Thoracic aorta (tissue), 2 donors: ENCODE measurements around the gene AP1M2. TPM values are rescaled to one million over a fixed set of nuclear protein-coding genes. Genes with fewer than 3 reads are reported as not detected.

Experiments used
- ATAC-seq: fragments of 150-250 bp; one replicate; pipeline ENCODE4 v1.8.0; 2017; ENCODE audit warnings: low read depth; ENCODE audit not compliant: insufficient number of reproducible peaks, low FRiP score
- DNase-seq: peaks from one replicate; pipeline ENCODE4 v3.0.0-alpha.2; 2020; ENCODE audit warnings: low spot score
- H3K27ac ChIP-seq, 2 donors: fragments of 200-600 bp; sonication (generic); 1 replicate in 1 of 2; 2 replicates in 1 of 2; pipeline ENCODE4 v1.5.1; 2016; ENCODE audit warnings: mild to moderate bottlenecking in 2 of 2, moderate library complexity in 2 of 2
- H3K27me3 ChIP-seq: fragments of 200-600 bp; sonication (generic); replicated peaks from 2 replicates; pipeline ENCODE4 v1.6.0; 2016; ENCODE audit warnings: mild to moderate bottlenecking; ENCODE audit not compliant: insufficient read depth
- H3K36me3 ChIP-seq: fragments of 200-600 bp; sonication (generic); one replicate; pipeline ENCODE4 v1.5.1; 2016
- H3K4me1 ChIP-seq, 2 donors: fragments of 200-600 bp; sonication (generic); 1 replicate in 1 of 2; 2 replicates in 1 of 2; pipeline versions ENCODE4 v1.5.1 to v1.6.0; 2016; ENCODE audit warnings: low read depth in 2 of 2, mild to moderate bottlenecking in 1 of 2; ENCODE audit not compliant: control insufficient read depth in 1 of 2
- H3K4me3 ChIP-seq: fragments of 200-600 bp; sonication (generic); 2 replicates; pipeline ENCODE4 v1.5.1; 2016; ENCODE audit warnings: mild to moderate bottlenecking
- H3K9me3 ChIP-seq: fragments of 200-600 bp; sonication (generic); 2 replicates; pipeline ENCODE4 v1.5.1; 2016
- total RNA-seq, 2 donors: library from RNA; depleted of rRNA; stranded (reverse); fragments of >200 nt; gene quantifications; one replicate each; pipeline versions ENCODE4 v1.1.0 to v1.2.3, GENCODE V29; 2016
- TF ChIP-seq, protein P1 (sequence below): fragments of 200-600 bp; sonication (generic); IDR thresholded peaks from one replicate; pipeline ENCODE4 v1.5.1; 2019; ENCODE audit warnings: antibody characterized with exemption

AP1M2 gene
- total RNA-seq, 2 donors from 2014 or later = 2.3 TPM; not detected in 1

DNA sequence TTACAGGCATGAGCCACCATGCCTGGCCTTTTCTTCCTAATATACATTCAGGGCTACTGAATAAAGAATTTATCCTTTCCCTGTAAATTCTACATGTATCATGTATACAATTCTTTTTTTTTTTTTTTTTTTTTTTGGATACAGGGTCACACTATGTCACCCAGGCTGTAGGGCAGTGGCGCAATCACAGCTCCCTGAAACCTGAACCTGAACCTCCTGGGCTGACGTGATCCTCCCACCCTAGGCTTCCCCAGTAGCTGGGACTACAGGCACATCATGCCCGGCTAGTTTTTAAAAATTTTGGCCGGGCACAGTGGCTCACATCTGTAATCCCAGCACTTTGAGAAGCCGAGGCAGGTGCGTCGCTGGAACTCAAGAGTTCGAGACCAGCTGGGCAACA is 31.7 kb upstream of the AP1M2 start:
- Histone ChIP-seq H3K4me1 (peaks cover 4 to 8% of the 10 kb centered on the region in 2 donors), H3K4me3 (no peak overlapping the region), H3K36me3 (no peaks in the 10 kb centered on the region), H3K27me3 (no peaks in the 10 kb centered on the region), H3K9me3 (no peaks in the 10 kb centered on the region), H3K27ac (peak overlapping the region in 1 of 2 donors; percentile 71)
- TF ChIP-seq, protein P1, sequence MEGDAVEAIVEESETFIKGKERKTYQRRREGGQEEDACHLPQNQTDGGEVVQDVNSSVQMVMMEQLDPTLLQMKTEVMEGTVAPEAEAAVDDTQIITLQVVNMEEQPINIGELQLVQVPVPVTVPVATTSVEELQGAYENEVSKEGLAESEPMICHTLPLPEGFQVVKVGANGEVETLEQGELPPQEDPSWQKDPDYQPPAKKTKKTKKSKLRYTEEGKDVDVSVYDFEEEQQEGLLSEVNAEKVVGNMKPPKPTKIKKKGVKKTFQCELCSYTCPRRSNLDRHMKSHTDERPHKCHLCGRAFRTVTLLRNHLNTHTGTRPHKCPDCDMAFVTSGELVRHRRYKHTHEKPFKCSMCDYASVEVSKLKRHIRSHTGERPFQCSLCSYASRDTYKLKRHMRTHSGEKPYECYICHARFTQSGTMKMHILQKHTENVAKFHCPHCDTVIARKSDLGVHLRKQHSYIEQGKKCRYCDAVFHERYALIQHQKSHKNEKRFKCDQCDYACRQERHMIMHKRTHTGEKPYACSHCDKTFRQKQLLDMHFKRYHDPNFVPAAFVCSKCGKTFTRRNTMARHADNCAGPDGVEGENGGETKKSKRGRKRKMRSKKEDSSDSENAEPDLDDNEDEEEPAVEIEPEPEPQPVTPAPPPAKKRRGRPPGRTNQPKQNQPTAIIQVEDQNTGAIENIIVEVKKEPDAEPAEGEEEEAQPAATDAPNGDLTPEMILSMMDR = no peak
- DNase-seq (no peak), ATAC-seq (no peak)

DNA sequence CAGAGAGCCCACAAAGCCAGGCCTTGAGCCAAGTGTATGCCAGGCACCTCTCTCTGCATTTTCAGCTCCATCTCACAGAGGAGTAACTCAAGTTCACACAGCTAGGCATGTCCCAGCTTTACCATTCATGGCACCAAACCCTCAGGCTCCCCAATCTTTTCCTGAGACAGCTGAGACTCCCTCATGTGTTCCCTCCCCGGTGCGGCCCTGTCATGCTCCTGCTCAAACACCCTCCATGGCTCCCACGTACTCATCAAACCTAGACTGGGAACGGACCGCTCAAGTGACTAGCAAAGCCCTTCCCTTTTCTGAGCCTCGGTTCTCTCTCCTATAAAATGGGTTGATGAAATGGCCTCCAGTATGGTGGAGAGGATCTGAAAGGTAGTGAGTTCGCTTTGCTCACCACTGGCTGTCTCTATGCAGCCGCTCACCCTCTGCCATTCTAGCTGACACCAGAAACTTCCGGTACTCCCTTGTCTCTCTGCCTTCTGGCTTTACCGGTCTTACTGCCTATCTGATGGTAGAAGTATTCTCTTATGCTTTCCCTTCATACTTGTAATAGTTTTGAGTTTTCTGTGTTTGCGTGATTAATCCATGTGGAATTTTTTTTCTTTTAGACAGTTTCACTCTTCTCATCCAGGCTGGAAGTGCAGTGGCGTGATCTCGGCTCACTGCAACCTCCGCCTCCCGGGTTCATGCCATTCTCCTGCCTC is 30.5 kb upstream of the AP1M2 start:
- TF ChIP-seq, protein P1 = no peak
- Histone ChIP-seq H3K4me3 (peak overlapping the region; percentile 4), H3K4me1 (peaks cover 14 to 20% of the 10 kb centered on the region in 2 donors), H3K27ac (peak overlapping the region; percentile 60 to 71), H3K27me3 (no peaks in the 10 kb centered on the region), H3K36me3 (no peaks in the 10 kb centered on the region), H3K9me3 (no peaks in the 10 kb centered on the region)
- DNase-seq (no peak), ATAC-seq (peak; percentile 58)

GRCh38 chr19:10615429-10616023 is 28.4 kb upstream of the AP1M2 start:
- ATAC-seq (no peak), DNase-seq (no peak)
- H3K4me3 ChIP-seq = no peak overlapping the region
- no peaks in the 10 kb centered on the region for H3K27me3 ChIP-seq
- H3K9me3 ChIP-seq = no peaks in the 10 kb centered on the region
- peaks cover 28 to 35% of the 10 kb centered on the region in 2 donors for H3K4me1 ChIP-seq
- H3K27ac ChIP-seq = peak overlapping the region in 1 of 2 donors; percentile 21
- H3K36me3 ChIP-seq = no peaks in the 10 kb centered on the region
- TF ChIP-seq, protein P1 = no peak

- peak overlapping the region; percentile 66 to 69 for H3K27ac ChIP-seq
- DNase-seq (peak; percentile 66), ATAC-seq (peak; percentile 75)
- peak overlapping the region; percentile 18 for H3K4me3 ChIP-seq
- H3K4me1 ChIP-seq = peaks cover 28 to 42% of the 10 kb centered on the region in 2 donors
- no peaks in the 10 kb centered on the region for H3K27me3 ChIP-seq
- no peaks in the 10 kb centered on the region for H3K9me3 ChIP-seq
- H3K36me3 ChIP-seq = no peaks in the 10 kb centered on the region
- TF ChIP-seq, protein P1 = no peak
Observed at GRCh38 chr19:10612499-10613119, 25.5 kb upstream of the AP1M2 start.

- no peak overlapping the region for H3K4me3 ChIP-seq
- no peaks in the 10 kb centered on the region for H3K9me3 ChIP-seq
- H3K4me1 ChIP-seq = peaks cover 24 to 36% of the 10 kb centered on the region in 2 donors
- TF ChIP-seq, protein P1 = no peak
- ATAC-seq (no peak), DNase-seq (no peak)
- peak overlapping the region; percentile 66 to 69 for H3K27ac ChIP-seq
- no peaks in the 10 kb centered on the region for H3K27me3 ChIP-seq
- no peaks in the 10 kb centered on the region for H3K36me3 ChIP-seq
Observed at GRCh38 chr19:10611907-10612306, 24.8 kb upstream of the AP1M2 start.
